GM23338 (cell line): ENCODE data around the gene AGAP1. TPM values are rescaled to one million over a fixed set of nuclear protein-coding genes. Genes with fewer than 3 reads are reported as not detected.

Experiments used
- ATAC-seq: fragments of 200-7000 bp; cut with Tn5 transposase; 3 replicates; pipeline ENCODE4 v1.9.1; 2020
- DNase-seq: peaks from one replicate; pipeline ENCODE4 v3.0.0-alpha.2; 2015; ENCODE audit warnings: low spot score
- H2AFZ ChIP-seq: fragments of 200-600 bp; sonication (generic); 2 replicates; pipeline ENCODE4 v1.8.0; 2016; ENCODE audit warnings: antibody characterized with exemption, mild to moderate bottlenecking, moderate library complexity
- H3F3A ChIP-seq: fragments of 200-600 bp; sonication (generic); replicated peaks from 2 replicates; pipeline ENCODE4 v1.8.0; 2017; ENCODE audit warnings: antibody characterized with exemption, mixed run types, low read depth
- H3K27ac ChIP-seq: fragments of 200-600 bp; sonication (generic); 2 replicates; pipeline ENCODE4 v1.6.1; 2016; ENCODE audit warnings: low read depth
- H3K27me3 ChIP-seq: fragments of 200-600 bp; sonication (generic); 2 replicates; pipeline ENCODE4 v1.8.0; 2016; ENCODE audit warnings: mild to moderate bottlenecking, mixed run types, moderate library complexity; ENCODE audit not compliant: insufficient read depth
- H3K36me3 ChIP-seq: fragments of 200-600 bp; sonication (generic); 2 replicates; pipeline ENCODE4 v1.8.0; 2016; ENCODE audit warnings: mild to moderate bottlenecking; ENCODE audit not compliant: insufficient read depth
- H3K4me1 ChIP-seq: fragments of 200-600 bp; sonication (generic); 2 replicates; pipeline ENCODE4 v1.8.0; 2016; ENCODE audit warnings: mild to moderate bottlenecking, moderate library complexity; ENCODE audit not compliant: insufficient read depth
- H3K4me2 ChIP-seq: fragments of 200-600 bp; sonication (generic); 2 replicates; pipeline ENCODE4 v1.7.1; 2017; ENCODE audit warnings: mixed run types
- H3K4me3 ChIP-seq: fragments of 200-600 bp; sonication (generic); 2 replicates; pipeline ENCODE4 v1.6.1; 2016; ENCODE audit warnings: mixed run types
- H3K79me2 ChIP-seq: fragments of 200-600 bp; sonication (generic); replicated peaks from 2 replicates; pipeline ENCODE4 v1.8.0; 2017; ENCODE audit warnings: mild to moderate bottlenecking; ENCODE audit not compliant: insufficient read depth
- H3K9me2 ChIP-seq: fragments of 200-600 bp; sonication (generic); 2 replicates; pipeline ENCODE4 v1.8.0; 2017; ENCODE audit not compliant: insufficient read depth
- H4K20me1 ChIP-seq: fragments of 200-600 bp; sonication (generic); replicated peaks from 2 replicates; pipeline ENCODE4 v1.8.0; 2017; ENCODE audit warnings: mild to moderate bottlenecking; ENCODE audit not compliant: insufficient read depth
- H3K27ac Mint-ChIP-seq: 2 replicates; pipeline ENCODE4 v1.8.0; 2020; ENCODE audit warnings: inconsistent platforms, mild to moderate bottlenecking, moderate library complexity, mixed read lengths
- H3K27me3 Mint-ChIP-seq: 3 replicates; pipeline ENCODE4 v1.8.0; 2022; ENCODE audit warnings: low read depth, mild to moderate bottlenecking, moderate library complexity, mixed read lengths, inconsistent platforms; ENCODE audit not compliant: insufficient read depth, poor library complexity
- H3K36me3 Mint-ChIP-seq: 3 replicates; pipeline ENCODE4 v1.8.0; 2021; ENCODE audit warnings: low read depth, mild to moderate bottlenecking, inconsistent platforms, moderate library complexity, mixed read lengths
- H3K4me1 Mint-ChIP-seq: 3 replicates; pipeline ENCODE4 v1.8.0; 2020; ENCODE audit warnings: mild to moderate bottlenecking, inconsistent platforms, mixed read lengths
- H3K4me3 Mint-ChIP-seq: 3 replicates; pipeline ENCODE4 v1.8.0; 2021; ENCODE audit warnings: moderate library complexity, mild to moderate bottlenecking, inconsistent platforms, mixed read lengths
- H3K9me3 Mint-ChIP-seq: 3 replicates; pipeline ENCODE4 v1.8.0; 2020; ENCODE audit warnings: moderate library complexity, mild to moderate bottlenecking, inconsistent platforms, mixed read lengths
- EZH2 ChIP-seq: fragments of 200-600 bp; sonication (generic); IDR thresholded peaks from one replicate; pipeline ENCODE4 v1.8.0; 2017; ENCODE audit warnings: antibody characterized with exemption, mild to moderate bottlenecking, low read depth; ENCODE audit not compliant: unreplicated experiment
- EZH2phosphoT487 ChIP-seq: fragments of 200-600 bp; sonication (generic); IDR thresholded peaks from one replicate; pipeline ENCODE4 v1.8.1; 2018; ENCODE audit warnings: antibody characterized with exemption; ENCODE audit not compliant: unreplicated experiment
- NANOG ChIP-seq: IDR thresholded peaks from 2 replicates; pipeline ENCODE4 v1.6.1; 2016; ENCODE audit warnings: antibody characterized with exemption, borderline replicate concordance
- POLR2AphosphoS5 ChIP-seq: IDR thresholded peaks from 2 replicates; pipeline ENCODE4 v1.6.1; 2016; ENCODE audit warnings: antibody characterized with exemption, low read depth
- STAT1 ChIP-seq: IDR thresholded peaks from one replicate; pipeline ENCODE4 v1.6.1; 2016; ENCODE audit warnings: antibody characterized with exemption; ENCODE audit not compliant: unreplicated experiment
- ZNF114 ChIP-seq: fragments of 250-450 bp; sonication (Bioruptor Pico); IDR thresholded peaks from 2 replicates; pipeline ENCODE4 v1.5.0; 2020; ENCODE audit warnings: mild to moderate bottlenecking, moderate library complexity
- polyA plus RNA-seq: library from polyadenylated mRNA; unstranded; fragments of >200 nt; fragmentation: Nextera tagmentation; extraction: Ambion mirVana; gene quantifications from 2 replicates; pipeline ENCODE4 v1.2.1, GENCODE V29; 2016
- total RNA-seq: library from RNA; depleted of rRNA; stranded (reverse); fragments of >200 nt; shearing (Covaris generic); gene quantifications from 2 replicates; pipeline ENCODE4 v1.2.3, GENCODE V29; 2014
- TF ChIP-seq, protein P1 (sequence below): fragments of 250-450 bp; sonication (Bioruptor Pico); IDR thresholded peaks from 2 replicates; pipeline ENCODE4 v1.5.0; 2020; ENCODE audit warnings: mild to moderate bottlenecking, moderate library complexity
- TF ChIP-seq, protein P2 (sequence below), 2 experiments: fragments of 200-600 bp in 1 of 2; sonication (generic) in 1 of 2; conservative IDR thresholded peaks; 2 replicates each; pipeline versions ENCODE4 v1.5.1 to v1.6.1; 2016 to 2017; ENCODE audit warnings: antibody characterized with exemption in 2 of 2, low read depth in 2 of 2, mild to moderate bottlenecking in 2 of 2, moderate library complexity in 1 of 2
- TF ChIP-seq, protein P3 (sequence below): IDR thresholded peaks from 2 replicates; pipeline ENCODE4 v1.6.1; 2016; ENCODE audit warnings: antibody characterized with exemption
- TF ChIP-seq, protein P4 (sequence below): IDR thresholded peaks from one replicate; pipeline ENCODE4 v1.6.1; 2018; ENCODE audit warnings: antibody characterized with exemption; ENCODE audit not compliant: unreplicated experiment

The AGAP1 gene
- total and polyA plus RNA-seq, 2 experiments from 2014 or later: 13.3 to 27.9 TPM

DNA sequence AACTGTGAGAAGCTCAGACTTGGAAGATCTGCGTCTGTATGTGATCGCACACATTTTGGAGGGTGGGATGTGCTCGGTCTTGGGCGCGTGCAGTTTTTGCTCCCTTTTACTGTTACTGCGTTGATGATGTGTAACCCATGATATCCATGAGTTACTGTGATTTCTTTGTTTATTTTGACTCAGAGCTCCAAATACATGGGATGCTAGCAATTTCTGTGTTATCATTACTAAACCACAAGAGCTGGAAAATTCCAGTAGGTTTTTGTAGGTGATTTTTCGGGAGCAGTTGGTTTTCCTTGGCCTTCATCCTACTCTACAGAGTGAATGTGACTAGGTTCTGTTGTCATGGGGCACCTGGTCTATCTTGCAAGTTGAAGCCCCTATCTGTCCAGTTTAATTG is 124.2 kb downstream of the AGAP1 start:
- H3K27me3 ChIP-seq: no peaks in the 10 kb centered on the region
- H2AFZ ChIP-seq: no peak overlapping the region
- H4K20me1 ChIP-seq: peaks cover 10% of the 10 kb centered on the region
- Mint-ChIP-seq H3K4me3 (no peak overlapping the region), H3K27ac (no peak overlapping the region), H3K36me3 (no peaks in the 10 kb centered on the region), H3K9me3 (no peaks in the 10 kb centered on the region), H3K4me1 (peaks cover 33% of the 10 kb centered on the region), H3K27me3 (peaks cover under 1% of the 10 kb centered on the region)
- ATAC-seq: no peak
- H3K36me3 ChIP-seq: no peaks in the 10 kb centered on the region
- H3K79me2 ChIP-seq: peaks cover 86% of the 10 kb centered on the region
- H3F3A ChIP-seq: no peaks in the 10 kb centered on the region
- no peak overlapping the region for H3K4me3 ChIP-seq
- H3K27ac ChIP-seq: no peak overlapping the region
- H3K4me1 ChIP-seq: no peaks in the 10 kb centered on the region; the same call in none of the 2 replicates
- TF ChIP-seq NANOG: no peak
- TF ChIP-seq, protein P1, sequence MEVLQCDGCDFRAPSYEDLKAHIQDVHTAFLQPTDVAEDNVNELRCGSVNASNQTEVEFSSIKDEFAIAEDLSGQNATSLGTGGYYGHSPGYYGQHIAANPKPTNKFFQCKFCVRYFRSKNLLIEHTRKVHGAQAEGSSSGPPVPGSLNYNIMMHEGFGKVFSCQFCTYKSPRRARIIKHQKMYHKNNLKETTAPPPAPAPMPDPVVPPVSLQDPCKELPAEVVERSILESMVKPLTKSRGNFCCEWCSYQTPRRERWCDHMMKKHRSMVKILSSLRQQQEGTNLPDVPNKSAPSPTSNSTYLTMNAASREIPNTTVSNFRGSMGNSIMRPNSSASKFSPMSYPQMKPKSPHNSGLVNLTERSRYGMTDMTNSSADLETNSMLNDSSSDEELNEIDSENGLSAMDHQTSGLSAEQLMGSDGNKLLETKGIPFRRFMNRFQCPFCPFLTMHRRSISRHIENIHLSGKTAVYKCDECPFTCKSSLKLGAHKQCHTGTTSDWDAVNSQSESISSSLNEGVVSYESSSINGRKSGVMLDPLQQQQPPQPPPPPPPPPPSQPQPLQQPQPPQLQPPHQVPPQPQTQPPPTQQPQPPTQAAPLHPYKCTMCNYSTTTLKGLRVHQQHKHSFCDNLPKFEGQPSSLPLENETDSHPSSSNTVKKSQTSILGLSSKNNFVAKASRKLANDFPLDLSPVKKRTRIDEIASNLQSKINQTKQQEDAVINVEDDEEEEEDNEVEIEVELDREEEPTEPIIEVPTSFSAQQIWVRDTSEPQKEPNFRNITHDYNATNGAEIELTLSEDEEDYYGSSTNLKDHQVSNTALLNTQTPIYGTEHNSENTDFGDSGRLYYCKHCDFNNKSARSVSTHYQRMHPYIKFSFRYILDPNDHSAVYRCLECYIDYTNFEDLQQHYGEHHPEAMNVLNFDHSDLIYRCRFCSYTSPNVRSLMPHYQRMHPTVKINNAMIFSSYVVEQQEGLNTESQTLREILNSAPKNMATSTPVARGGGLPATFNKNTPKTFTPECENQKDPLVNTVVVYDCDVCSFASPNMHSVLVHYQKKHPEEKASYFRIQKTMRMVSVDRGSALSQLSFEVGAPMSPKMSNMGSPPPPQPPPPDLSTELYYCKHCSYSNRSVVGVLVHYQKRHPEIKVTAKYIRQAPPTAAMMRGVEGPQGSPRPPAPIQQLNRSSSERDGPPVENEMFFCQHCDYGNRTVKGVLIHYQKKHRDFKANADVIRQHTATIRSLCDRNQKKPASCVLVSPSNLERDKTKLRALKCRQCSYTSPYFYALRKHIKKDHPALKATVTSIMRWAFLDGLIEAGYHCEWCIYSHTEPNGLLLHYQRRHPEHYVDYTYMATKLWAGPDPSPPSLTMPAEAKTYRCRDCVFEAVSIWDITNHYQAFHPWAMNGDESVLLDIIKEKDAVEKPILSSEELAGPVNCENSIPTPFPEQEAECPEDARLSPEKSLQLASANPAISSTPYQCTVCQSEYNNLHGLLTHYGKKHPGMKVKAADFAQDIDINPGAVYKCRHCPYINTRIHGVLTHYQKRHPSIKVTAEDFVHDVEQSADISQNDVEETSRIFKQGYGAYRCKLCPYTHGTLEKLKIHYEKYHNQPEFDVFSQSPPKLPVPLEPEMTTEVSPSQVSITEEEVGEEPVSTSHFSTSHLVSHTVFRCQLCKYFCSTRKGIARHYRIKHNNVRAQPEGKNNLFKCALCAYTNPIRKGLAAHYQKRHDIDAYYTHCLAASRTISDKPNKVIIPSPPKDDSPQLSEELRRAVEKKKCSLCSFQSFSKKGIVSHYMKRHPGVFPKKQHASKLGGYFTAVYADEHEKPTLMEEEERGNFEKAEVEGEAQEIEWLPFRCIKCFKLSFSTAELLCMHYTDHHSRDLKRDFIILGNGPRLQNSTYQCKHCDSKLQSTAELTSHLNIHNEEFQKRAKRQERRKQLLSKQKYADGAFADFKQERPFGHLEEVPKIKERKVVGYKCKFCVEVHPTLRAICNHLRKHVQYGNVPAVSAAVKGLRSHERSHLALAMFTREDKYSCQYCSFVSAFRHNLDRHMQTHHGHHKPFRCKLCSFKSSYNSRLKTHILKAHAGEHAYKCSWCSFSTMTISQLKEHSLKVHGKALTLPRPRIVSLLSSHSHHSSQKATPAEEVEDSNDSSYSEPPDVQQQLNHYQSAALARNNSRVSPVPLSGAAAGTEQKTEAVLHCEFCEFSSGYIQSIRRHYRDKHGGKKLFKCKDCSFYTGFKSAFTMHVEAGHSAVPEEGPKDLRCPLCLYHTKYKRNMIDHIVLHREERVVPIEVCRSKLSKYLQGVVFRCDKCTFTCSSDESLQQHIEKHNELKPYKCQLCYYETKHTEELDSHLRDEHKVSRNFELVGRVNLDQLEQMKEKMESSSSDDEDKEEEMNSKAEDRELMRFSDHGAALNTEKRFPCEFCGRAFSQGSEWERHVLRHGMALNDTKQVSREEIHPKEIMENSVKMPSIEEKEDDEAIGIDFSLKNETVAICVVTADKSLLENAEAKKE (CRISPR knock-in tag): no peak
- TF ChIP-seq, protein P2, sequence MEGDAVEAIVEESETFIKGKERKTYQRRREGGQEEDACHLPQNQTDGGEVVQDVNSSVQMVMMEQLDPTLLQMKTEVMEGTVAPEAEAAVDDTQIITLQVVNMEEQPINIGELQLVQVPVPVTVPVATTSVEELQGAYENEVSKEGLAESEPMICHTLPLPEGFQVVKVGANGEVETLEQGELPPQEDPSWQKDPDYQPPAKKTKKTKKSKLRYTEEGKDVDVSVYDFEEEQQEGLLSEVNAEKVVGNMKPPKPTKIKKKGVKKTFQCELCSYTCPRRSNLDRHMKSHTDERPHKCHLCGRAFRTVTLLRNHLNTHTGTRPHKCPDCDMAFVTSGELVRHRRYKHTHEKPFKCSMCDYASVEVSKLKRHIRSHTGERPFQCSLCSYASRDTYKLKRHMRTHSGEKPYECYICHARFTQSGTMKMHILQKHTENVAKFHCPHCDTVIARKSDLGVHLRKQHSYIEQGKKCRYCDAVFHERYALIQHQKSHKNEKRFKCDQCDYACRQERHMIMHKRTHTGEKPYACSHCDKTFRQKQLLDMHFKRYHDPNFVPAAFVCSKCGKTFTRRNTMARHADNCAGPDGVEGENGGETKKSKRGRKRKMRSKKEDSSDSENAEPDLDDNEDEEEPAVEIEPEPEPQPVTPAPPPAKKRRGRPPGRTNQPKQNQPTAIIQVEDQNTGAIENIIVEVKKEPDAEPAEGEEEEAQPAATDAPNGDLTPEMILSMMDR (conservative IDR thresholded peaks at IDR 0.05; ENCODE audit: low read depth in 2 of 2): no peak
- TF ChIP-seq, protein P3, sequence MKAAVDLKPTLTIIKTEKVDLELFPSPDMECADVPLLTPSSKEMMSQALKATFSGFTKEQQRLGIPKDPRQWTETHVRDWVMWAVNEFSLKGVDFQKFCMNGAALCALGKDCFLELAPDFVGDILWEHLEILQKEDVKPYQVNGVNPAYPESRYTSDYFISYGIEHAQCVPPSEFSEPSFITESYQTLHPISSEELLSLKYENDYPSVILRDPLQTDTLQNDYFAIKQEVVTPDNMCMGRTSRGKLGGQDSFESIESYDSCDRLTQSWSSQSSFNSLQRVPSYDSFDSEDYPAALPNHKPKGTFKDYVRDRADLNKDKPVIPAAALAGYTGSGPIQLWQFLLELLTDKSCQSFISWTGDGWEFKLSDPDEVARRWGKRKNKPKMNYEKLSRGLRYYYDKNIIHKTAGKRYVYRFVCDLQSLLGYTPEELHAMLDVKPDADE: no peak
- TF ChIP-seq ZNF114: no peak
- TF ChIP-seq EZH2phosphoT487: no peak
- TF ChIP-seq STAT1: no peak
- TF ChIP-seq POLR2AphosphoS5: no peak
- no peak for TF ChIP-seq EZH2
- TF ChIP-seq, protein P4, sequence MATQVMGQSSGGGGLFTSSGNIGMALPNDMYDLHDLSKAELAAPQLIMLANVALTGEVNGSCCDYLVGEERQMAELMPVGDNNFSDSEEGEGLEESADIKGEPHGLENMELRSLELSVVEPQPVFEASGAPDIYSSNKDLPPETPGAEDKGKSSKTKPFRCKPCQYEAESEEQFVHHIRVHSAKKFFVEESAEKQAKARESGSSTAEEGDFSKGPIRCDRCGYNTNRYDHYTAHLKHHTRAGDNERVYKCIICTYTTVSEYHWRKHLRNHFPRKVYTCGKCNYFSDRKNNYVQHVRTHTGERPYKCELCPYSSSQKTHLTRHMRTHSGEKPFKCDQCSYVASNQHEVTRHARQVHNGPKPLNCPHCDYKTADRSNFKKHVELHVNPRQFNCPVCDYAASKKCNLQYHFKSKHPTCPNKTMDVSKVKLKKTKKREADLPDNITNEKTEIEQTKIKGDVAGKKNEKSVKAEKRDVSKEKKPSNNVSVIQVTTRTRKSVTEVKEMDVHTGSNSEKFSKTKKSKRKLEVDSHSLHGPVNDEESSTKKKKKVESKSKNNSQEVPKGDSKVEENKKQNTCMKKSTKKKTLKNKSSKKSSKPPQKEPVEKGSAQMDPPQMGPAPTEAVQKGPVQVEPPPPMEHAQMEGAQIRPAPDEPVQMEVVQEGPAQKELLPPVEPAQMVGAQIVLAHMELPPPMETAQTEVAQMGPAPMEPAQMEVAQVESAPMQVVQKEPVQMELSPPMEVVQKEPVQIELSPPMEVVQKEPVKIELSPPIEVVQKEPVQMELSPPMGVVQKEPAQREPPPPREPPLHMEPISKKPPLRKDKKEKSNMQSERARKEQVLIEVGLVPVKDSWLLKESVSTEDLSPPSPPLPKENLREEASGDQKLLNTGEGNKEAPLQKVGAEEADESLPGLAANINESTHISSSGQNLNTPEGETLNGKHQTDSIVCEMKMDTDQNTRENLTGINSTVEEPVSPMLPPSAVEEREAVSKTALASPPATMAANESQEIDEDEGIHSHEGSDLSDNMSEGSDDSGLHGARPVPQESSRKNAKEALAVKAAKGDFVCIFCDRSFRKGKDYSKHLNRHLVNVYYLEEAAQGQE: no peak
- H3K4me2 ChIP-seq: no peak overlapping the region
- no peak for DNase-seq
- no peaks in the 10 kb centered on the region for H3K9me2 ChIP-seq
